Measurements from ENCODE around the gene DLG1. TPM values are rescaled to one million over a fixed set of nuclear protein-coding genes. Genes with fewer than 3 reads are reported as not detected.

Gene DLG1
- total RNA-seq, 4 donors from 2014 or later: 103 to 150 (median 122) TPM

- Histone ChIP-seq H3K27me3 (no peaks in the 10 kb centered on the region), H3K36me3 (peaks cover 0 to 11% (median 0%) of the 10 kb centered on the region in 3 donors), H3K4me3 (no peak overlapping the region), H3K4me1 (peaks cover 0 to 10% (median 0%) of the 10 kb centered on the region in 3 donors), H3K9me3 (no peaks in the 10 kb centered on the region), H3K27ac (no peak overlapping the region)
- no peak for DNase-seq
- intact Hi-C loops (cut with DNase I): no loop called here
- 81 to 85% methylated on average over 3 of the region's 3 CpGs for WGBS, 2 donors
- TF ChIP-seq POLR2A (IDR thresholded peaks at IDR 0.05) (no peak), CTCF (IDR thresholded peaks at IDR 0.05) (no peak)
Observed at GRCh38 chr3:197149528-197149927, 148.9 kb downstream of the DLG1 start.

GRCh38 chr3:197144188-197144587 is 154.2 kb downstream of the DLG1 start:
- no peak for DNase-seq
- no peaks in the 10 kb centered on the region for H3K9me3 ChIP-seq
- peaks cover 0 to 54% (median 0%) of the 10 kb centered on the region in 3 donors for H3K36me3 ChIP-seq
- WGBS, 2 donors: 93 to 100% methylated on average over 1 of the region's 1 CpG
- intact Hi-C loops (cut with DNase I): no loop called here
- no peak overlapping the region for H3K4me3 ChIP-seq
- TF ChIP-seq POLR2A (IDR thresholded peaks at IDR 0.05) (no peak), CTCF (IDR thresholded peaks at IDR 0.05) (no peak)
- no peaks in the 10 kb centered on the region for H3K4me1 ChIP-seq
- no peak overlapping the region for H3K27ac ChIP-seq
- H3K27me3 ChIP-seq: no peaks in the 10 kb centered on the region

GRCh38 chr3:197139586-197139985 is 158.8 kb downstream of the DLG1 start:
- Histone ChIP-seq H3K27me3 (no peaks in the 10 kb centered on the region), H3K4me3 (no peak overlapping the region), H3K4me1 (no peaks in the 10 kb centered on the region), H3K27ac (no peak overlapping the region), H3K9me3 (no peaks in the 10 kb centered on the region), H3K36me3 (peaks cover 0 to 87% (median 8%) of the 10 kb centered on the region in 3 donors)
- 70 to 76% methylated on average over 1 of the region's 1 CpG for WGBS, 2 donors
- no peak for DNase-seq
- intact Hi-C loops (cut with DNase I): no loop called here
- no peak for TF ChIP-seq CTCF (IDR thresholded peaks at IDR 0.05)
- no peak for TF ChIP-seq POLR2A (IDR thresholded peaks at IDR 0.05)

GRCh38 chr3:197137751-197138150 is 160.7 kb downstream of the DLG1 start:
- no peak for DNase-seq
- Histone ChIP-seq H3K4me1 (no peaks in the 10 kb centered on the region), H3K27ac (no peak overlapping the region), H3K9me3 (no peaks in the 10 kb centered on the region), H3K27me3 (no peaks in the 10 kb centered on the region), H3K36me3 (peaks cover 0 to 95% (median 9%) of the 10 kb centered on the region in 3 donors), H3K4me3 (no peak overlapping the region)
- 81 to 88% methylated on average over 5 of the region's 5 CpGs for WGBS, 2 donors
- TF ChIP-seq CTCF (IDR thresholded peaks at IDR 0.05): no peak
- TF ChIP-seq POLR2A (IDR thresholded peaks at IDR 0.05): no peak
- intact Hi-C loops (cut with DNase I): no loop called here

GRCh38 chr3:197136744-197137143 is 161.7 kb downstream of the DLG1 start:
- no peak for DNase-seq
- H3K27me3 ChIP-seq: no peaks in the 10 kb centered on the region
- H3K36me3 ChIP-seq: peaks cover 0 to 88% (median 9%) of the 10 kb centered on the region in 3 donors
- TF ChIP-seq POLR2A (IDR thresholded peaks at IDR 0.05) (no peak), CTCF (IDR thresholded peaks at IDR 0.05) (no peak)
- no peak overlapping the region for H3K4me3 ChIP-seq
- no peaks in the 10 kb centered on the region for H3K4me1 ChIP-seq
- H3K27ac ChIP-seq: no peak overlapping the region
- 95 to 97% methylated on average over 3 of the region's 3 CpGs for WGBS, 2 donors
- intact Hi-C loops (cut with DNase I): no loop called here
- no peaks in the 10 kb centered on the region for H3K9me3 ChIP-seq
